ENCODE data around the gene TMPRSS7. TPM values are rescaled to one million over a fixed set of nuclear protein-coding genes. Genes with fewer than 3 reads are reported as not detected.

The TMPRSS7 gene
- total RNA-seq, 1 experiment from 2014 or later = not detected

DNA sequence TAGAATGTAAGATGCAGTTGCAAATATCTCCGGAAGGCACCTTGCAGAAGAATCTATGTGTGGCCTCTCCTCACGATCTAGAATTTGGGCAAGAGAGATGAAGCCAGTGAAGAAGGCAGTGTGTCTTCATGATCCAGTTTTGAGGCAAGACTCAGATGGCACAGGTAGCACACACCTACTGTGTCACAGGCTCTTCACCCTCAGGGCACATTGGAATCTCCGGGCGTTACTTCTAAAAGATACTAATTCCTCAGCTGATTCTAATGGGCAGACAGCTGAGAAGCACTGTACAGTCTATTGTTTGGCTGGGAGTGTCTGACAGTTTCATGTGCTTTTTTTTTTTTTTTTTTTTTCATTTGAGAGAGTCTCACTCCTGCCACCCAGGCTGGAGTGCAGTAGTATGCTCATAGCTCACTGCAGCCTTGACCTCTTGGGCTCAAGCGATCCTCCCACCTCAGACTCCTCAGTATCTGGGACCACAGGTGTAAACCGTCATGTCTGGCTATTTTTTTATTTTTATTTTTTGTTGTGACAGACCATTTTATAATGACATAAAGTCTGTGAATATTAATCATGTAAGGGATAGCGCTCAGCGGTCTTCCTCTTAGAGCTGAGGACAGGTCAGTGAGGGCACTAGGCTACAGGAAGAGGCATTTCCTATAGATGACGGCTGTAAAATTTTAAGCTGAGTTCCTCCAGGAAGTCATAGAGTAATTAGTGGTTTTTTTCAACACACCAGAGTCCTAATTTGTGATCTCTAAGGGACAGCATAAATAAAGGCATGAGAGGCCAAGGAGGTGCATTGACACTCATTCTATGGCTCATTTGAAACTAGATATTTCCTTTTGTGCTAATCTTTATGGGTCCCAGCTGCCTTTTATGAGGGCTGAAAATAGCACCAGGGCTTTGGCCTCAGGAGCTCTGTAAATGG, 55.7 kb downstream of the TMPRSS7 start:
- no peak overlapping the region for H3K4me2 ChIP-seq (ENCODE audit: low read depth, low read length, poor library complexity, severe bottlenecking)

DNA sequence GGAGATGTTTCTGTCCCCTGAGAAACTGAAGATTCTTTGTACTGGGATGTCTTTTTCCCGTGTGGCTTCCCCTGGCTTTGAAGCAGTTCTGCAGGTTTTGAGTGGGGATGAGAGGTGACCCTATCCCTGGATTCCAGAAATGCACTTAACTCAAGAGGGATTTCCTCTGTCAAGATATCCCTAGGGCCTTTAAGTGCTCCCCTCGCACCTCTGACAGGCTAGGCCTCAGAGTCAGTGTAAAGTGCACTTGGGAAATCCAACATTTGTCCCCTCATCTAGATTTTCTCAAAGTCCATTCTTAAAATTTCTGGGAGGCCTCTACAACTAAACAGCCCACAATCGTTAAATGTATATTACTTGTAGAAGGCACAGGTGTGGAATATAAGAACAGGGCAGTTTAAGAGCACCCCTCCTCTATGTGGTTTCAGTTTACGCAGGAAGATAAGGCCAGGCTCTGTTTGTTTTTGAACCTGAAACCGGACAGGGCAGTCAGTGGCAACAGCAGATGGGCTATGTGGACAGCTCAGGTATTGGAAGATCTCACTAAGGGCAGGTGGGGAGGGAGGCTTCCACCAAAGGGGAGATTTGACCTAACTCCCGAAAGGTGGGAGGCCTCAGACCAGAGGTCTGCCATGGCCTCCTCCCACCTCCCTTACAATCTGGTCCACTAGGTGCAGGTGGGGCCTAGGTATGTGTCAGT, 56.5 kb downstream of the TMPRSS7 start:
- Histone ChIP-seq H2AFZ (ENCODE audit: low read length) (no peak overlapping the region), H3K4me2 (ENCODE audit: low read depth, low read length, poor library complexity, severe bottlenecking) (no peak overlapping the region), H3K27ac (ENCODE audit: low read length) (no peak overlapping the region), H3K9me3 (ENCODE audit: low read length) (no peaks in the 10 kb centered on the region), H4K20me1 (ENCODE audit: insufficient read depth, low read depth, low read length) (no peaks in the 10 kb centered on the region), H3K36me3 (ENCODE audit: insufficient read depth, low read length) (no peaks in the 10 kb centered on the region), H3K4me3 (ENCODE audit: low read length) (no peak overlapping the region), H3K9me2 (replicated peaks; ENCODE audit: insufficient read depth, low read length) (no peaks in the 10 kb centered on the region), H3K79me2 (ENCODE audit: low read length) (no peaks in the 10 kb centered on the region), H3K27me3 (ENCODE audit: low read length) (no peaks in the 10 kb centered on the region), H3K4me1 (ENCODE audit: low read length) (peaks cover 14% of the 10 kb centered on the region), H3K9ac (ENCODE audit: low read length) (no peak overlapping the region)
- DNase-seq = no peak

More for the DNA sequence above, 55.7 kb downstream of the TMPRSS7 start:
- Histone ChIP-seq H3K36me3 (ENCODE audit: insufficient read depth, low read length) (no peaks in the 10 kb centered on the region), H4K20me1 (ENCODE audit: insufficient read depth, low read depth, low read length) (no peaks in the 10 kb centered on the region), H3K27me3 (ENCODE audit: low read length) (no peaks in the 10 kb centered on the region), H3K79me2 (ENCODE audit: low read length) (no peaks in the 10 kb centered on the region), H3K9ac (ENCODE audit: low read length) (no peak overlapping the region), H3K9me3 (ENCODE audit: low read length) (no peaks in the 10 kb centered on the region), H3K27ac (ENCODE audit: low read length) (no peak overlapping the region), H3K9me2 (replicated peaks; ENCODE audit: insufficient read depth, low read length) (no peaks in the 10 kb centered on the region), H2AFZ (ENCODE audit: low read length) (no peak overlapping the region), H3K4me1 (ENCODE audit: low read length) (peaks cover 17% of the 10 kb centered on the region), H3K4me3 (ENCODE audit: low read length) (no peak overlapping the region)
- DNase-seq = no peak

DNA sequence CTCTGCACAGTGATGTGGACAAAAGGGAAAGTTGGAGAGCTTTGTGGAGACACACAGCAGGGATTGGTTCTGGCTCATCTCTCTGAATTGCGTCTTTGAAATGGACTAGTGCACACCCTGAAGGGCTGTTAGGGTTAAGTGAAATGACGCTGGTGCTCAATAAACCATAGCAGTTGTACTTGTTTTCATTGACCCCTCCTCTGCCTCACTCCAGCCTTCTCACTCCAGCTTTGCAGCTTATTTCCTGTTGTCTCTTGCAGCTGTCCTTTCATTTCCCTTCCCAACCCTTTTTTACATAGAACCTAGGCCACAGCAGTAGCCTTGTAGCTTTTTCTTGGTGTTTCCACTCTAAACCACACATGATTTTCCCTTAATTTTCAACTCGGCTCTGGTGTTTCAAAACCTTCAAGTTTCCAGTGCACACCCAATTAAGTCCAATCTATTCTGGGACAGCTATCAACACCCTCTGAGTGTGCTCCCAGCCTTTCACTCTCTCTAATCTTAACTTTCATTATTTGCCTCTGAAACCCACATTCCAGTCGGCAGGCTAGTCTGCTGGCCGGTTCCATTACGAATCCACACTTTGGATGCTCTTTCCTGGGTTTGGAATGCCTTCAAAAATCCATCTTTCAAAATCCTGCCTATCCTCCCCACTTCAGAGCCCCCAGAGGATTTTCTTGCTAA, 58.1 kb downstream of the TMPRSS7 start:
- H3K9me3 ChIP-seq (ENCODE audit: low read length) = no peaks in the 10 kb centered on the region
- no peak overlapping the region for H3K27ac ChIP-seq (ENCODE audit: low read length)
- no peaks in the 10 kb centered on the region for H3K9me2 ChIP-seq (replicated peaks; ENCODE audit: insufficient read depth, low read length)
- H3K27me3 ChIP-seq (ENCODE audit: low read length) = no peaks in the 10 kb centered on the region
- H3K4me2 ChIP-seq (ENCODE audit: low read depth, low read length, poor library complexity, severe bottlenecking) = no peak overlapping the region
- peaks cover 6% of the 10 kb centered on the region for H3K4me1 ChIP-seq (ENCODE audit: low read length)
- H3K36me3 ChIP-seq (ENCODE audit: insufficient read depth, low read length) = no peaks in the 10 kb centered on the region
- H4K20me1 ChIP-seq (ENCODE audit: insufficient read depth, low read depth, low read length) = no peaks in the 10 kb centered on the region
- no peak overlapping the region for H2AFZ ChIP-seq (ENCODE audit: low read length)
- H3K79me2 ChIP-seq (ENCODE audit: low read length) = no peaks in the 10 kb centered on the region
- no peak overlapping the region for H3K9ac ChIP-seq (ENCODE audit: low read length)
- no peak overlapping the region for H3K4me3 ChIP-seq (ENCODE audit: low read length)
- no peak for DNase-seq

DNA sequence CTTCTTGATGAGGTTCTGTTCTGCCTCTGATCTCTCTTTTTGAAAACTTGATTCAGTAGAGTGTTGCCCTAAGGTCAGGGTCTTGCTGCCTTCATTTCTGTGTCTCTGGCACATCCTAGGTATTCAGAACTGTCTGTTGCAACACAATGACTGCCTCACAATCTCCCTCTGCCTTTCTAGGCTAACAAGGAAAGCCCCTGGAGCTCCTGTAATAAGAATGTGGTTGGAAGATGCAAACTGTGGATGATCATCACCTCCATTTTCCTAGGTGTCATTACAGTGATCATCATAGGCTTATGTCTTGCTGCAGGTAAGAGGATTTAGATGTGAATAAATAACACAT, 58.6 kb downstream of the TMPRSS7 start:
- no peak overlapping the region for H3K4me3 ChIP-seq (ENCODE audit: low read length)
- H3K27me3 ChIP-seq (ENCODE audit: low read length) = no peaks in the 10 kb centered on the region
- H3K9me3 ChIP-seq (ENCODE audit: low read length) = no peaks in the 10 kb centered on the region
- no peak overlapping the region for H3K9ac ChIP-seq (ENCODE audit: low read length)
- H3K9me2 ChIP-seq (replicated peaks; ENCODE audit: insufficient read depth, low read length) = no peaks in the 10 kb centered on the region
- no peaks in the 10 kb centered on the region for H3K36me3 ChIP-seq (ENCODE audit: insufficient read depth, low read length)
- no peaks in the 10 kb centered on the region for H4K20me1 ChIP-seq (ENCODE audit: insufficient read depth, low read depth, low read length)
- no peak overlapping the region for H2AFZ ChIP-seq (ENCODE audit: low read length)
- H3K27ac ChIP-seq (ENCODE audit: low read length) = no peak overlapping the region
- H3K79me2 ChIP-seq (ENCODE audit: low read length) = no peaks in the 10 kb centered on the region
- no peak for DNase-seq
- peaks cover 6% of the 10 kb centered on the region for H3K4me1 ChIP-seq (ENCODE audit: low read length)
- no peak overlapping the region for H3K4me2 ChIP-seq (ENCODE audit: low read depth, low read length, poor library complexity, severe bottlenecking)

DNA sequence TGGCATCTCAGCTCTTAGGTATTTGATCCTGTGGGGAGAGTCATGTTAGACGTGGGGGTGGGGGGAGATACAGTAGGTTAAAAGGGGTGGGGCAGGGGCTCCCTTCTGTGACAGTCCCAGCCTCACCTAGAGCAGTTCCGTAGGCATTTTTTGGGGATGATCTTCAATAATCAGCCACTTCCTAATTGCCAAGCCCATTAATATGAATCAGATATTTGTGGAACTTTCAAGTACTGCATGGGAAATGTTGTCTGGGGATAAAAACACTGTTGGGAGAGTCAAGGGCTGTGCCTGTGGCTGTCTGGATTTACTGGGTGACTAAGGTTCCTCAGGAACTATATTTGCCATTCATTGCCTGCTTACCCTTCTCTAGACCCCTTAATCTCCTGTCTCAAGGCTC, 61.2 kb downstream of the TMPRSS7 start:
- Histone ChIP-seq H3K4me2 (ENCODE audit: low read depth, low read length, poor library complexity, severe bottlenecking) (no peak overlapping the region), H3K36me3 (ENCODE audit: insufficient read depth, low read length) (no peaks in the 10 kb centered on the region), H4K20me1 (ENCODE audit: insufficient read depth, low read depth, low read length) (no peaks in the 10 kb centered on the region), H3K27ac (ENCODE audit: low read length) (no peak overlapping the region), H2AFZ (ENCODE audit: low read length) (no peak overlapping the region), H3K27me3 (ENCODE audit: low read length) (no peaks in the 10 kb centered on the region), H3K4me1 (ENCODE audit: low read length) (peaks cover 3% of the 10 kb centered on the region), H3K4me3 (ENCODE audit: low read length) (no peak overlapping the region), H3K79me2 (ENCODE audit: low read length) (no peaks in the 10 kb centered on the region), H3K9me2 (replicated peaks; ENCODE audit: insufficient read depth, low read length) (no peaks in the 10 kb centered on the region), H3K9me3 (ENCODE audit: low read length) (no peaks in the 10 kb centered on the region), H3K9ac (ENCODE audit: low read length) (no peak overlapping the region)
- no peak for DNase-seq

DNA sequence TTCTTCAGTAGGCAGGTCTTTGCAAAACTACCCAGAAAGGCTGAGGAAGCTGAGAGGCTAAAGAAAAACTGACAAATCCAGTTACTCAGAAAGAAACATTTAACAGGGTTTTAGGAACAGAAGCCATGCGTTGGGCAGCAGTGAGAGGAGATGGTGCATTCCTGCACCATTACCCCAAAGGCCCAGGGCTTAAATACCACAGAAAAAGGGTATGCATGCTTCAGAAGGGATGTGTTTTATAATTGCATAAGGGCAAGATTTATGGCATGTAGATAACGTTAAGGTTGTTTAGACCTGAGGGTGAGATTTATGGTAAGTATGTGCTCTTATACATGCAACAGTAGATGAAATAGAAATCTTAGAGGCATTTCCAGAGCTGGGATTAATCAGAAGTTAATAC, 61.6 kb downstream of the TMPRSS7 start:
- H3K4me2 ChIP-seq (ENCODE audit: low read depth, low read length, poor library complexity, severe bottlenecking) = no peak overlapping the region
- no peak overlapping the region for H3K4me3 ChIP-seq (ENCODE audit: low read length)
- no peak overlapping the region for H3K9ac ChIP-seq (ENCODE audit: low read length)
- no peaks in the 10 kb centered on the region for H3K27me3 ChIP-seq (ENCODE audit: low read length)
- H3K79me2 ChIP-seq (ENCODE audit: low read length) = no peaks in the 10 kb centered on the region
- no peaks in the 10 kb centered on the region for H3K36me3 ChIP-seq (ENCODE audit: insufficient read depth, low read length)
- no peaks in the 10 kb centered on the region for H3K9me2 ChIP-seq (replicated peaks; ENCODE audit: insufficient read depth, low read length)
- DNase-seq = no peak
- H3K4me1 ChIP-seq (ENCODE audit: low read length) = no peaks in the 10 kb centered on the region; the same call in 1 of the 2 replicates
- no peak overlapping the region for H3K27ac ChIP-seq (ENCODE audit: low read length)
- H2AFZ ChIP-seq (ENCODE audit: low read length) = no peak overlapping the region
- no peaks in the 10 kb centered on the region for H4K20me1 ChIP-seq (ENCODE audit: insufficient read depth, low read depth, low read length)
- no peaks in the 10 kb centered on the region for H3K9me3 ChIP-seq (ENCODE audit: low read length)

DNA sequence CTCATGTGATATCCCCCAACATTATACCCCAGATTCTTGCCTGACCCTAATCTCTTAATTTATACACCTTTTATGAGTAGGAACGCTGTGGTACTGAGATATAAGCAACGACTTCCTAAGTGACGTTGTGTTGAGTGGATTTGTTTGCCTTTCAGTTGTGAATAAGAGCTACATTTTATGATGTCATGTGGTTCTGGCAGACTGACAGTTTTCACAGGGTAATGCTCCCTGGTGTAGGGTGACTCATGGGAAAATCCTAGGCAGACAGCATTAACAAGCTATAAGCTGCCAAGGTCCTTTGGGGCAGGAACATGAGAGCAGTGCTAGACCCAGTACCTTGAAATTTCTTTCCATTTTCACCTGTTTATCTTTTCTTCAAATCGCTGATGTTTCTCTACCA, 62.8 kb downstream of the TMPRSS7 start:
- DNase-seq = no peak
- H4K20me1 ChIP-seq (ENCODE audit: insufficient read depth, low read depth, low read length) = no peaks in the 10 kb centered on the region
- H3K4me1 ChIP-seq (ENCODE audit: low read length) = no peaks in the 10 kb centered on the region
- H3K27me3 ChIP-seq (ENCODE audit: low read length) = no peaks in the 10 kb centered on the region
- no peaks in the 10 kb centered on the region for H3K79me2 ChIP-seq (ENCODE audit: low read length)
- H3K4me3 ChIP-seq (ENCODE audit: low read length) = no peak overlapping the region
- H3K27ac ChIP-seq (ENCODE audit: low read length) = no peak overlapping the region
- H3K9me2 ChIP-seq (replicated peaks; ENCODE audit: insufficient read depth, low read length) = no peaks in the 10 kb centered on the region
- no peaks in the 10 kb centered on the region for H3K36me3 ChIP-seq (ENCODE audit: insufficient read depth, low read length)
- no peak overlapping the region for H2AFZ ChIP-seq (ENCODE audit: low read length)
- H3K4me2 ChIP-seq (ENCODE audit: low read depth, low read length, poor library complexity, severe bottlenecking) = no peak overlapping the region
- H3K9ac ChIP-seq (ENCODE audit: low read length) = no peak overlapping the region
- no peaks in the 10 kb centered on the region for H3K9me3 ChIP-seq (ENCODE audit: low read length)

DNA sequence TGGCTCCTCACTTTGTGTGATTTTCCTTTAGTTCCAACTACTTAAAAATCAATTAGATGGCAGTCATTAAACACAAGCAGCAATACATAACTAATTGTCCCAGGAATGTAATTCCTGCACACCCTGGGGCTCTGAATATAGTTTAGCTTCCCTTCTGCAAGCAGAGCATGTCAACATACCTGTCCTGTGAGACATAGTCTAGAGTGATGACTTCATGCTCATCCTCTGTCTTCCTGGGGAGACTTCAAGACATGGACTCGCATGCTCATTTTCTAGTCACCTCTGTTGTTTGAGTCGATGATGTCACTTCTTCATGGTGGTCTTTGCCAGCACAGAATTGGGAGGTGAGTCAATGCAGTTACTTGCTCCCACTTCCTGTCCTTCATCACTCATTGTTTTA, 67.4 kb downstream of the TMPRSS7 start:
- H4K20me1 ChIP-seq (ENCODE audit: insufficient read depth, low read depth, low read length) = no peaks in the 10 kb centered on the region
- H3K27ac ChIP-seq (ENCODE audit: low read length) = no peak overlapping the region
- no peak overlapping the region for H3K4me3 ChIP-seq (ENCODE audit: low read length)

More for the DNA sequence above, 67.4 kb downstream of the TMPRSS7 start:
- no peak for DNase-seq
- Histone ChIP-seq H2AFZ (ENCODE audit: low read length) (no peak overlapping the region), H3K27me3 (ENCODE audit: low read length) (no peaks in the 10 kb centered on the region), H3K9me2 (replicated peaks; ENCODE audit: insufficient read depth, low read length) (no peaks in the 10 kb centered on the region), H3K4me2 (ENCODE audit: low read depth, low read length, poor library complexity, severe bottlenecking) (no peak overlapping the region), H3K9ac (ENCODE audit: low read length) (no peak overlapping the region), H3K79me2 (ENCODE audit: low read length) (no peaks in the 10 kb centered on the region), H3K9me3 (ENCODE audit: low read length) (no peaks in the 10 kb centered on the region), H3K36me3 (ENCODE audit: insufficient read depth, low read length) (no peaks in the 10 kb centered on the region), H3K4me1 (ENCODE audit: low read length) (no peaks in the 10 kb centered on the region)
